Gastroesophageal sphincter (tissue), 4 donors: Measurements from ENCODE around the gene PTPN21. TPM values are rescaled to one million over a fixed set of nuclear protein-coding genes. Genes with fewer than 3 reads are reported as not detected.

ENCODE experiments used
- ATAC-seq: fragments of 150-250 bp; one replicate; pipeline ENCODE4 v1.9.1; 2016; ENCODE audit warnings: mild to moderate bottlenecking, moderate library complexity
- H3K27ac ChIP-seq, 4 donors: fragments of 200-600 bp; sonication (generic) in 3 of 4; 1 replicate in 3 of 4; 2 replicates in 1 of 4; pipeline ENCODE4 v1.5.1; 2016 to 2019
- H3K27me3 ChIP-seq: fragments of 200-600 bp; sonication (generic); one replicate; pipeline ENCODE4 v1.5.1; 2019
- H3K36me3 ChIP-seq, 2 donors: fragments of 200-600 bp; sonication (generic); one replicate each; pipeline ENCODE4 v1.5.1; 2019; ENCODE audit warnings: control low read depth in 1 of 2
- H3K4me1 ChIP-seq, 3 donors: fragments of 200-600 bp; sonication (generic); 1 replicate in 2 of 3; 2 replicates in 1 of 3; pipeline ENCODE4 v1.5.1; 2016 to 2019; ENCODE audit warnings: control low read depth in 2 of 3
- H3K4me3 ChIP-seq, 2 donors: fragments of 200-600 bp; sonication (generic); one replicate each; pipeline ENCODE4 v1.5.1; 2019; ENCODE audit warnings: mild to moderate bottlenecking in 1 of 2, moderate library complexity in 1 of 2
- H3K9me3 ChIP-seq, 3 donors: fragments of 200-600 bp; sonication (generic); one replicate each; pipeline ENCODE4 v1.5.1; 2017 to 2019; ENCODE audit warnings: control low read depth in 2 of 3
- EP300 ChIP-seq: sonication (generic); formaldehyde crosslinking; IDR thresholded peaks from one replicate; pipeline ENCODE4 v1.6.1; 2017; ENCODE audit warnings: antibody characterized with exemption, mild to moderate bottlenecking
- POLR2A ChIP-seq, 2 donors: fragments of 450-650 bp; IDR thresholded peaks; one replicate each; pipeline ENCODE4 v1.6.1; 2017; ENCODE audit warnings: antibody characterized with exemption in 2 of 2, mild to moderate bottlenecking in 2 of 2, moderate library complexity in 1 of 2
- POLR2AphosphoS5 ChIP-seq: sonication (generic); formaldehyde crosslinking; IDR thresholded peaks from one replicate; pipeline ENCODE4 v1.6.1; 2017; ENCODE audit warnings: antibody characterized with exemption
- WGBS, 2 donors: methylation state at CpG; one replicate each; pipeline ENCODE4 v1.1.5; 2018; ENCODE audit warnings: low coverage in 1 of 2; 5-methylcytosine and 5-hydroxymethylcytosine counted together
- total RNA-seq, 4 donors: library from RNA; depleted of rRNA; stranded (reverse); fragments of >200 nt; gene quantifications; one replicate each; pipeline ENCODE4 v1.1.0, GENCODE V29; 2016
- TF ChIP-seq, protein P1 (sequence below), 4 experiments: fragments of 200-600 bp in 2 of 4; fragments of 450-650 bp in 2 of 4; sonication (generic) in 1 of 4; IDR thresholded peaks; one replicate each; pipeline ENCODE4 v1.5.1; 2017 to 2019; ENCODE audit warnings: antibody characterized with exemption in 4 of 4, mild to moderate bottlenecking in 2 of 4, moderate library complexity in 2 of 4

PTPN21 gene
- total RNA-seq, 4 donors from 2014 or later, result 24.4 to 51.8 (median 32.2) TPM

DNA sequence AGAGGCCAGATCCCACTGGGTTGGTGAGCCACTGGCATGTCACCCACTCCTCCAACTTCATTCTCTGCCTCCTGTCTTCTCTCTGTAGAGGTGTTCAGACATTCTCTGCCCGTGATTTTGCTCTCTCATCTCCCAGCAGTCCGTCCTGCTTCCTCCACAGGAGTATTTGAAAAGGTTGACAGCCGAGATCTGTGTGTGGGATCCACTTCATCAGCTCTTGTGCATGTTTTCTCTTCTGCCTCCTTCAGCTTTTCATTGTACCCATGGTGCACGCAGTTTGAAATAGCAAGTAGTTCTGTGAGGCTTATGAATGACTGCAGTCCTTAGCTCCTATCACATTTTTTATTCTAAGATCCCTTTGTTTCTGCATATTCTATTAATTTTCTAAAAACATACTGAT lies 42.8 kb upstream of the PTPN21 start:
- WGBS, 2 donors, result 89 to 91% methylated on average over 4 of the region's 4 CpGs
- H3K27me3 ChIP-seq, result no peaks in the 10 kb centered on the region
- TF ChIP-seq POLR2AphosphoS5 (no peak), EP300 (no peak), POLR2A (IDR thresholded peaks at IDR 0.05) (no peak)
- TF ChIP-seq, protein P1, sequence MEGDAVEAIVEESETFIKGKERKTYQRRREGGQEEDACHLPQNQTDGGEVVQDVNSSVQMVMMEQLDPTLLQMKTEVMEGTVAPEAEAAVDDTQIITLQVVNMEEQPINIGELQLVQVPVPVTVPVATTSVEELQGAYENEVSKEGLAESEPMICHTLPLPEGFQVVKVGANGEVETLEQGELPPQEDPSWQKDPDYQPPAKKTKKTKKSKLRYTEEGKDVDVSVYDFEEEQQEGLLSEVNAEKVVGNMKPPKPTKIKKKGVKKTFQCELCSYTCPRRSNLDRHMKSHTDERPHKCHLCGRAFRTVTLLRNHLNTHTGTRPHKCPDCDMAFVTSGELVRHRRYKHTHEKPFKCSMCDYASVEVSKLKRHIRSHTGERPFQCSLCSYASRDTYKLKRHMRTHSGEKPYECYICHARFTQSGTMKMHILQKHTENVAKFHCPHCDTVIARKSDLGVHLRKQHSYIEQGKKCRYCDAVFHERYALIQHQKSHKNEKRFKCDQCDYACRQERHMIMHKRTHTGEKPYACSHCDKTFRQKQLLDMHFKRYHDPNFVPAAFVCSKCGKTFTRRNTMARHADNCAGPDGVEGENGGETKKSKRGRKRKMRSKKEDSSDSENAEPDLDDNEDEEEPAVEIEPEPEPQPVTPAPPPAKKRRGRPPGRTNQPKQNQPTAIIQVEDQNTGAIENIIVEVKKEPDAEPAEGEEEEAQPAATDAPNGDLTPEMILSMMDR (IDR thresholded peaks at IDR 0.05), result no peak
- ATAC-seq, result no peak
- no peak overlapping the region for H3K27ac ChIP-seq
- H3K9me3 ChIP-seq, result no peaks in the 10 kb centered on the region
- no peaks in the 10 kb centered on the region for H3K4me1 ChIP-seq
- H3K36me3 ChIP-seq, result peaks cover 0 to 99% of the 10 kb centered on the region in 2 donors
- H3K4me3 ChIP-seq, result no peak overlapping the region

DNA sequence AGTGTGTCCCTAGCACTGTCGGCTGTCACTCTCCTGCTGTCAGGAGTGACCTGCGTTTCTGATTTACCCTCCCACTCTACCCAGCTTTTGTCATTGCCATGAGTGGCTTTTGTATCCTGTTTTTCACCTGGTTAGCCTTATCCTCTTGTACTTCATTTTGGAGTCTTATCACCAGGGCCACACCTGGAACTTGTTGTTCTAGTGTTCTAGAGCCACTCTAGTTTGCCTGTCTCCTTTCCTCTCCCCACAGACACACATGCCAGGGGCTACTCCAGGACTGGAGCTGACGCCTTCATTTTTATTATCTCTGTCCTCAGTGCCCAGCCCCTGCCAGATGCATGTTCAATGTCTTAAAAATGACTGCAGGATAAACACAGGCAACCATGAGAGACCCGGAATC lies 42.2 kb upstream of the PTPN21 start:
- ATAC-seq, result no peak
- H3K27me3 ChIP-seq, result no peaks in the 10 kb centered on the region
- no peak overlapping the region for H3K4me3 ChIP-seq
- H3K9me3 ChIP-seq, result no peaks in the 10 kb centered on the region
- 66 to 80% methylated on average over 2 to 3 of the region's 4 CpGs for WGBS, 2 donors
- peaks cover 0 to 2% (median 0%) of the 10 kb centered on the region in 3 donors for H3K4me1 ChIP-seq
- peaks cover 0 to 97% of the 10 kb centered on the region in 2 donors for H3K36me3 ChIP-seq
- TF ChIP-seq EP300, result no peak
- no peak for TF ChIP-seq POLR2A (IDR thresholded peaks at IDR 0.05)
- TF ChIP-seq, protein P1 (IDR thresholded peaks at IDR 0.05), result no peak
- no peak for TF ChIP-seq POLR2AphosphoS5
- no peak overlapping the region for H3K27ac ChIP-seq

DNA sequence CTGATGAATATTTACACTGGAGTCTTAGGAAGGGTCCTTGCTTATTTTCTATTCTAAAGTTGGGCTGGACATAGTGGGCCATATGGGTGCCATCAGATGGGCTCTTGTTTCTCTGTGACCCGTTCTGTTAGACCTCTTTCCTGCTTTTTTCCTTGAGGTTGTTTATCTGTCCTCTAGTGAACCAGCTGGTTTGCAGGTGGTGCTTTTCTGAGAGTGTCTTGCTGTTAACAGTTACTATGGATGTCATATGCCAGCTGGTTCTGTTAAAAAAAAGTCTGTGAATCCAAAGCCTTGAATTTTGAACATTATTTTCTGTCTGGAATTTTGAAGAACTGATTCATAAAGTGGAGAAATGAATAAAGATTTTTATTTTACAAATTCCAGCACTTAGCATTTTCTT lies 37.2 kb upstream of the PTPN21 start:
- Histone ChIP-seq H3K9me3 (no peaks in the 10 kb centered on the region), H3K36me3 (peaks cover 0 to 94% of the 10 kb centered on the region in 2 donors), H3K27ac (peak overlapping the region in 1 of 4 donors; percentile 6), H3K27me3 (no peaks in the 10 kb centered on the region), H3K4me1 (peaks cover 0 to 20% (median 0%) of the 10 kb centered on the region in 3 donors), H3K4me3 (no peak overlapping the region)
- TF ChIP-seq POLR2AphosphoS5, result no peak
- no peak for TF ChIP-seq POLR2A (IDR thresholded peaks at IDR 0.05)
- TF ChIP-seq, protein P1 (IDR thresholded peaks at IDR 0.05), result no peak
- no peak for TF ChIP-seq EP300
- 9 to 38% methylated on average over 1 of the region's 1 CpG for WGBS, 2 donors
- ATAC-seq, result no peak

DNA sequence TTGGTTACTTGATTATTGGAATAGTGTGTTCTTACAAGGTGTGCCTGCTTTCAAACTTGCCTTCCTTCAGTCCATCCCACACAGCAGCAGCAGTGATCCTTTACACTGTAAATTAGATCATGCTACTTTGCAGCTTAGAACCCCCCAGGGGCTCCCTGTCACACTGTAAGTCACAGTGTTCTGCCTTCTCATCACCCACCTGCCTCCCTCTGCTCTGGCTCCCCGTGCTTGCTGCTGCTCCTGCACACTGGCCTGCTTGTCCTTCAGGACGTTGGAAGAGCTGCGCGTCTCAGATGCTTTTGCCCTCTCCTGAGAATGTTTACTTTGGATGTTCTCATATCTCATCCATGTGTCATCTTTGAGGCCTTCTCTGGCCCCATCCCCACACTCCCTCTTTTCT lies 35.4 kb upstream of the PTPN21 start:
- H3K4me3 ChIP-seq, result no peak overlapping the region
- H3K9me3 ChIP-seq, result no peaks in the 10 kb centered on the region
- no peaks in the 10 kb centered on the region for H3K27me3 ChIP-seq
- H3K36me3 ChIP-seq, result peaks cover 0 to 95% of the 10 kb centered on the region in 2 donors
- peak overlapping the region in 2 of 4 donors; percentile 55 to 59 for H3K27ac ChIP-seq
- WGBS, 2 donors, result 9 to 32% methylated on average over 4 of the region's 4 CpGs
- peaks cover 0 to 20% (median 0%) of the 10 kb centered on the region in 3 donors for H3K4me1 ChIP-seq
- no peak for ATAC-seq
- no peak for TF ChIP-seq POLR2AphosphoS5
- no peak for TF ChIP-seq POLR2A (IDR thresholded peaks at IDR 0.05)
- TF ChIP-seq, protein P1 (IDR thresholded peaks at IDR 0.05), result no peak
- TF ChIP-seq EP300, result no peak

DNA sequence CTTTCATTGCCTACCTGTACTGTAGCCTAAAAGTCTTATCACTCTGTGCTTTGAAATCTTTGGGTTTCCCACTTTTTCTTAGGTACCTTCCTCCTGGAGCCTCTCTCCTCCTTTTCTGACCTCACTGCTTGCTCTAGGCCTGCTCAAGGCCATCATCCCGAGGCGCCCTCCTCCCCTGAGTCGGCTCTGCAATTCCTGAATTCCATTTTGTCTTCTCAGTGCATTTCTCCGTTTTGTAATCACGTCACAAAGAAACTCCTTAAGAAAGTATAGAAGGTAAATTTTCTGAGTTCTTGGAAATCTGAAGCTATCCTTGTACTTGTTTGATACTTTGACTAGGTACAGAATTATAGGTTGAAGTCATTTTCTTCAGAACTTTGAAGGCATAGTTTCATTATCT lies 33.3 kb upstream of the PTPN21 start:
- H3K4me3 ChIP-seq, result no peak overlapping the region
- WGBS, 2 donors, result 86 to 95% methylated on average over 5 of the region's 5 CpGs
- no peak overlapping the region for H3K27ac ChIP-seq
- TF ChIP-seq EP300 (no peak), POLR2AphosphoS5 (no peak), POLR2A (IDR thresholded peaks at IDR 0.05) (no peak)
- TF ChIP-seq, protein P1 (IDR thresholded peaks at IDR 0.05), result no peak
- H3K36me3 ChIP-seq, result peaks cover 0 to 95% of the 10 kb centered on the region in 2 donors
- H3K27me3 ChIP-seq, result no peaks in the 10 kb centered on the region
- H3K4me1 ChIP-seq, result peaks cover 0 to 20% (median 0%) of the 10 kb centered on the region in 3 donors
- H3K9me3 ChIP-seq, result no peaks in the 10 kb centered on the region
- no peak for ATAC-seq
